ENCODE measurements around the gene CFAP299.

DNA sequence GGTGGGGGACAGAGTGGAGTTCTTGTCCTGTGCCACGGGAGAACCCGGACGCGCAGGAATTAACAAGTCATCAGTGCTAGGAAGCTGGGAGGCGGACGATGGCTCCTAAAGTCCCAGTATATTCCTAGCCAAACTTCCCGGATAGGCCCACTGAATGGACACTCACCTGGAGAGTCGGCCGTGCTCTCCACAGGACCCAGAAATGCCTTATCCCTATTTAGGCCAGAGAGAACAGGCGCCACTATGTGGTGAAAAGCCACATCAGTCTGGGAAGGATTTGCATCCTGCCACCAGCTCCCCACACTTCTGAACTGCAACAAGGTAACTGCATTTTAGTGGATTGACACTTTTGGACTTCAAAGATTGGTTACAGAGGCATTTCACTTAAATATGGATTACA lies 1.1 kb downstream of the CFAP299 start:
- TF ChIP-seq, protein P1, sequence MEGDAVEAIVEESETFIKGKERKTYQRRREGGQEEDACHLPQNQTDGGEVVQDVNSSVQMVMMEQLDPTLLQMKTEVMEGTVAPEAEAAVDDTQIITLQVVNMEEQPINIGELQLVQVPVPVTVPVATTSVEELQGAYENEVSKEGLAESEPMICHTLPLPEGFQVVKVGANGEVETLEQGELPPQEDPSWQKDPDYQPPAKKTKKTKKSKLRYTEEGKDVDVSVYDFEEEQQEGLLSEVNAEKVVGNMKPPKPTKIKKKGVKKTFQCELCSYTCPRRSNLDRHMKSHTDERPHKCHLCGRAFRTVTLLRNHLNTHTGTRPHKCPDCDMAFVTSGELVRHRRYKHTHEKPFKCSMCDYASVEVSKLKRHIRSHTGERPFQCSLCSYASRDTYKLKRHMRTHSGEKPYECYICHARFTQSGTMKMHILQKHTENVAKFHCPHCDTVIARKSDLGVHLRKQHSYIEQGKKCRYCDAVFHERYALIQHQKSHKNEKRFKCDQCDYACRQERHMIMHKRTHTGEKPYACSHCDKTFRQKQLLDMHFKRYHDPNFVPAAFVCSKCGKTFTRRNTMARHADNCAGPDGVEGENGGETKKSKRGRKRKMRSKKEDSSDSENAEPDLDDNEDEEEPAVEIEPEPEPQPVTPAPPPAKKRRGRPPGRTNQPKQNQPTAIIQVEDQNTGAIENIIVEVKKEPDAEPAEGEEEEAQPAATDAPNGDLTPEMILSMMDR (IDR thresholded peaks at IDR 0.05; ENCODE audit: insufficient read depth, low read depth, low read length), result peak; percentile 41
- no peak for TF ChIP-seq EZH2 (IDR thresholded peaks at IDR 0.05; ENCODE audit: insufficient read depth, low read length)
